CD8-positive, alpha-beta memory T cell (primary cell): ENCODE results near the gene GDAP1L1. TPM values are rescaled to one million over a fixed set of nuclear protein-coding genes. Genes with fewer than 3 reads are reported as not detected.

ENCODE experiments used
- CTCF ChIA-PET: fragments of 350-600 bp; sonication (Branson Sonifier 250); formaldehyde crosslinking; loops from one replicate; lab custom pipeline; 2021; ENCODE audit warnings: antibody characterized with exemption; lab: Charles Lee
- POLR2A ChIA-PET: fragments of 350-600 bp; sonication (Branson Sonifier 250); formaldehyde crosslinking; loops from one replicate; lab custom pipeline; 2021; ENCODE audit warnings: antibody characterized with exemption; lab: Charles Lee
- DNase-seq, 5 donors: peaks; one replicate each; pipeline versions ENCODE4 v3.0.0 to v3.0.0-alpha.2; 2020 to 2022; ENCODE audit warnings: mixed read lengths in 1 of 5
- H3K27ac ChIP-seq: one replicate; pipeline ENCODE4 v1.7.0; 2013; ENCODE audit warnings: low read depth, mild to moderate bottlenecking, low read length, moderate library complexity
- H3K27me3 ChIP-seq: 2 replicates; pipeline ENCODE4 v1.7.0; 2013; ENCODE audit warnings: low read length, mild to moderate bottlenecking; ENCODE audit not compliant: insufficient read depth, poor library complexity, severe bottlenecking
- H3K36me3 ChIP-seq: 2 replicates; pipeline ENCODE4 v1.7.0; 2013; ENCODE audit warnings: mild to moderate bottlenecking, low read length, moderate library complexity; ENCODE audit not compliant: insufficient read depth
- H3K4me1 ChIP-seq: 2 replicates; pipeline ENCODE4 v1.7.0; 2013; ENCODE audit warnings: mild to moderate bottlenecking, low read length, moderate library complexity; ENCODE audit not compliant: insufficient read depth
- H3K4me3 ChIP-seq: 2 replicates; pipeline ENCODE4 v1.7.0; 2013; ENCODE audit warnings: mild to moderate bottlenecking, low read length
- H3K9me3 ChIP-seq: 2 replicates; pipeline ENCODE4 v1.7.0; 2013; ENCODE audit warnings: mild to moderate bottlenecking, low read length
- H3K27ac Mint-ChIP-seq, 8 donors: one replicate each; pipeline ENCODE4 v1.8.0; 2020 to 2021; ENCODE audit warnings: mixed read lengths in 8 of 8, mild to moderate bottlenecking in 6 of 8, inconsistent platforms in 3 of 8, moderate library complexity in 3 of 8
- H3K27me3 Mint-ChIP-seq, 2 donors: one replicate each; pipeline ENCODE4 v1.8.0; 2020 to 2021; ENCODE audit warnings: mixed read lengths in 2 of 2, mild to moderate bottlenecking in 1 of 2, moderate library complexity in 1 of 2
- H3K36me3 Mint-ChIP-seq, 3 donors: one replicate each; pipeline ENCODE4 v1.8.0; 2020 to 2021; ENCODE audit warnings: mixed read lengths in 3 of 3, inconsistent platforms in 1 of 3, mild to moderate bottlenecking in 1 of 3
- H3K4me1 Mint-ChIP-seq, 3 donors: one replicate each; pipeline ENCODE4 v1.8.0; 2020 to 2021; ENCODE audit warnings: mixed read lengths in 3 of 3, inconsistent platforms in 1 of 3, mild to moderate bottlenecking in 1 of 3
- H3K4me3 Mint-ChIP-seq, 7 donors: one replicate each; pipeline ENCODE4 v1.8.0; 2020 to 2021; ENCODE audit warnings: mixed read lengths in 7 of 7, mild to moderate bottlenecking in 6 of 7, moderate library complexity in 4 of 7, inconsistent platforms in 2 of 7
- H3K9me3 Mint-ChIP-seq, 5 donors: one replicate each; pipeline ENCODE4 v1.8.0; 2020 to 2022; ENCODE audit warnings: mixed read lengths in 5 of 5, mild to moderate bottlenecking in 3 of 5, moderate library complexity in 2 of 5, inconsistent platforms in 1 of 5
- polyA plus RNA-seq: library from polyadenylated mRNA; unstranded; fragments of 300-500 nt; fragmentation: Illumina TruSeq; gene quantifications from one replicate; pipeline ENCODE4 v1.2.3, GENCODE V29; 2021
- total RNA-seq, 2 experiments: library from RNA; stranded (reverse); gene quantifications; one replicate each; pipeline ENCODE4 v1.2.3, GENCODE V29; 2021

The GDAP1L1 gene
- total and polyA plus RNA-seq, 3 experiments from 2014 or later: not detected

DNA sequence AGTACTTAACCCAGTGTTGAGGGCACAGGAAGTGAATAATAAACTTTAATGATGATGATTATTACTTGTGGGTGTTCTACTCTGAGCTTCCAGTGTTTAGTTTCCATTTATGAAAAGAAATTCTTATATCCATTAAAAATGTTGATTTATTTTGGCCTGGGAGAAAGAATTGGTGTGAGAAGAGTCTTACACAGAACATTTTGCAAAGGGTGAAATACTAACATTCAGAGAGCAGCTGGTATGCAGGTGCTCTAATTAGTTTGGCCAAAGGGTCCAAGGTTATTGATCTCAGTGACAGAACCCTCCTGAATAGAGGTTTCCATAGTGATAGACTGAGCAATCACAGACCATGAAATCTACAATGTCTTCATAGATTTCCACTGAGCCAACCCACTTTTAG is 41.0 kb upstream of the GDAP1L1 start:
- Mint-ChIP-seq H3K27ac (no peak overlapping the region), H3K9me3 (no peaks in the 10 kb centered on the region), H3K27me3 (peaks cover 0 to 1% of the 10 kb centered on the region in 2 donors), H3K4me3 (peak overlapping the region in 2 of 7 donors; percentile 34 to 53), H3K4me1 (peaks cover 39 to 71% (median 57%) of the 10 kb centered on the region in 3 donors), H3K36me3 (peaks cover 10 to 67% (median 18%) of the 10 kb centered on the region in 3 donors)
- Histone ChIP-seq H3K27ac (no peak overlapping the region), H3K9me3 (no peaks in the 10 kb centered on the region), H3K36me3 (peaks cover 19% of the 10 kb centered on the region), H3K27me3 (no peaks in the 10 kb centered on the region), H3K4me1 (peaks cover 28% of the 10 kb centered on the region), H3K4me3 (no peak overlapping the region)
- DNase-seq: no peak
- CTCF ChIA-PET: interaction anchor here (0.9 to 1.1 kb wide), 2 partner anchors 11 to 105 kb away, joined by 3 to 5 read pairs; partner anchors contain the start of gene FITM2
- POLR2A ChIA-PET: no interaction called here

DNA sequence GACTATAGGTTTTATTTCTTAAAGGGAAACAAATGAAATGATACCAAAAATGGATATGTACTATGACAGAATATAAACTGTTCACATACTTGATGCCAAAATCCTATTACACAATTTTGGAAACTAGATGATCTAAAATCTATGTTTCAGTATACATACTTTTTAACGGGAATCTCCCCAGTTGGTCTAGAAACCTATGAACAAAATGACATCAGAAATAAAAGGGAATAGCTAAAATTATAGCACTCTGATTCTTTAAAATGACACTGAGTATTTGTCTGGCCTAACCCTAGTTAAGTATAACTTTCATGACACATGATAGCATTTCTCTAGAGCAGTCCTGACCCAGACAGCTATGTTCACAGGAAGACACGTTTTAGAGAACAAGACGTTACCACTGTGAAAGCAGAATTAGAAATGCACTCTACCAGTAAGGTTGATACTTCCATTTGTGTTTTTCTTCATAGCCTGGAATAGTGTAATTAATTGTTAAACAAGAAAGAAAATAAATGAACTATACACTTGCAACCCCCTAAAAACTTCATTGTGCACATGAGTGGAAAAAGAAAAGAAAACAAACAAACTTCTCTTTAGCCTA is 39.9 kb upstream of the GDAP1L1 start:
- peaks cover 48 to 77% (median 61%) of the 10 kb centered on the region in 3 donors for H3K4me1 Mint-ChIP-seq
- H3K36me3 Mint-ChIP-seq: peaks cover 6 to 59% (median 13%) of the 10 kb centered on the region in 3 donors

DNA sequence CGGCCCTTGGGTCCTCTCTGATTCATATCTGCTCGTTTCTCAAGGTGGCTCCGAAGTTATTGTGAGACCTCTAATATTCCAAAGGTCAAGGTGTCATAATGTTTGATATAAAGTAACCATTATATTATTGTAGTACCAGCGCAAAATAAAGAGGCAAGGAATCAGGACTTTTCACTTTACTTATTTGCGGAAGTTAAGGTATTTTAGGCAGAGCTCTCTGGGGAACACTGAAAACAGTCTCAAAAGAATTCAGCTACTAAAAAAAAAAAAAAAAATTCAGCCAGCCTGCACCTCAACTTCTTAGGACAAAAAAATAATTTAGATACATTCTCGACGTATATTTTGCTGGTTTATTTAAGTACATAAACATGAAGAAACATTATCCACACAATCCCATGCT is 38.9 kb upstream of the GDAP1L1 start:
- peak overlapping the region in 6 of 7 donors; percentile 87 to 94 (median 92) for H3K4me3 Mint-ChIP-seq
- Histone ChIP-seq H3K4me3 (no peak overlapping the region), H3K27me3 (no peaks in the 10 kb centered on the region), H3K27ac (no peak overlapping the region), H3K36me3 (no peaks in the 10 kb centered on the region), H3K9me3 (no peaks in the 10 kb centered on the region), H3K4me1 (peaks cover 47% of the 10 kb centered on the region)
- ChIA-PET POLR2A (interaction anchor here (0.6 kb wide), 1 partner anchor 103 kb away, joined by 3 read pairs; the partner anchor contains the start of gene FITM2), CTCF (interaction anchor here (1.5 to 3.0 kb wide), 2 partner anchors 10 to 18 kb away, joined by 5 to 13 read pairs; no protein-coding TSS in a partner anchor)
- peaks cover 6 to 50% (median 9%) of the 10 kb centered on the region in 3 donors for H3K36me3 Mint-ChIP-seq
- no peak for DNase-seq
- H3K4me1 Mint-ChIP-seq: peaks cover 49 to 74% (median 68%) of the 10 kb centered on the region in 3 donors
- no peaks in the 10 kb centered on the region for H3K27me3 Mint-ChIP-seq
- H3K27ac Mint-ChIP-seq: peak overlapping the region in 4 of 8 donors; percentile 24 to 99 (median 58)
- no peaks in the 10 kb centered on the region for H3K9me3 Mint-ChIP-seq

More for the DNA sequence above, 39.9 kb upstream of the GDAP1L1 start:
- H3K4me3 ChIP-seq: no peak overlapping the region
- H3K4me1 ChIP-seq: peaks cover 39% of the 10 kb centered on the region
- H3K27ac Mint-ChIP-seq: peak overlapping the region in 3 of 8 donors; percentile 39 to 73 (median 64)
- H3K27me3 ChIP-seq: no peaks in the 10 kb centered on the region
- no peak for DNase-seq
- no peak overlapping the region for H3K27ac ChIP-seq
- CTCF ChIA-PET: no interaction called here
- no peaks in the 10 kb centered on the region for H3K9me3 Mint-ChIP-seq
- H3K36me3 ChIP-seq: peaks cover 8% of the 10 kb centered on the region
- peak overlapping the region in 5 of 7 donors; percentile 14 to 93 (median 29) for H3K4me3 Mint-ChIP-seq
- POLR2A ChIA-PET: no interaction called here
- no peaks in the 10 kb centered on the region for H3K9me3 ChIP-seq
- H3K27me3 Mint-ChIP-seq: no peaks in the 10 kb centered on the region

GRCh38 chr20:44208770-44209169 is 38.3 kb upstream of the GDAP1L1 start:
- Histone ChIP-seq H3K4me1 (peaks cover 48% of the 10 kb centered on the region), H3K27me3 (no peaks in the 10 kb centered on the region), H3K36me3 (no peaks in the 10 kb centered on the region), H3K27ac (no peak overlapping the region), H3K9me3 (no peaks in the 10 kb centered on the region), H3K4me3 (peak overlapping the region; percentile 0)
- peak overlapping the region; percentile 17 to 99 (median 93) for H3K27ac Mint-ChIP-seq
- ChIA-PET CTCF (interaction anchor here (0.9 to 3.0 kb wide), 3 partner anchors 10 to 102 kb away, joined by 4 to 13 read pairs (median 5); partner anchors contain the start of gene FITM2), POLR2A (no interaction called here)
- H3K9me3 Mint-ChIP-seq: no peaks in the 10 kb centered on the region
- H3K4me3 Mint-ChIP-seq: peak overlapping the region; percentile 87 to 99 (median 93)
- peaks cover 6 to 45% (median 6%) of the 10 kb centered on the region in 3 donors for H3K36me3 Mint-ChIP-seq
- no peaks in the 10 kb centered on the region for H3K27me3 Mint-ChIP-seq
- no peak for DNase-seq
- peaks cover 49 to 69% (median 64%) of the 10 kb centered on the region in 3 donors for H3K4me1 Mint-ChIP-seq

DNA sequence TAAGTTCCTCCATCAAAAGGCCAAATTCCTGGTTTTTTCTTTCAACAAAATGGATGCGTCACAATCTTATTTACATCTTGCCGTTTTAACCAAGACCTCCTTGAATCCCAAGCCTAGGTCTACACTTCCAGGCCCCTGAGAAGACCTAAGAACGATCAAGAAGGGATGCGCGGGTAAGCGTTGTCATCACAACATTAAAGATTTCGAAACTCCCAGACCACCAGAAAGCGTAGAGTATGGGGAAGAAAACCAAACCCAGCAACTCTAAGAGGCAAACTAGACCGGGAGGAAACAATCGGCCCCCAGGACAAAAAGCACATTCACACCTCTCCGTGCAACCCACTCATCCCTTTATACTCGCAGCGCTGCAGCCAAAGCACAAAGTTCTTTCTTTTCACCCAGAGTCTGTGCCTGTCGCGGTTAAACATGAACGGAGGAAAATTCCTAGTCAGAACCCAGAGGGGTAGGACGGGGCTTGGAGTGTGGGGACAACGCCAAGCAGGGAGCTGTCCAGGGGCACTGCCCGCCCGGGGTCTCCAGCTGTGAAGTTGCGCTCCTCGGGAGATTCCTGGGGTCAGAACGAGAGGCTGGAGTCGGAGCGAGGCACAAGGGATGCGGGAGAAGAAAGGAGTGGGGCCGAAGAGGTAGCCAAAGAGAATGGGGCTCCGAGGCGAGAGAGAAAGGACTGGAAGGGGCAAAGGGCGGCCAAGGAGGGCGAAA is 37.3 kb upstream of the GDAP1L1 start:
- ChIA-PET CTCF (interaction anchor here (0.6 to 3.0 kb wide), 4 partner anchors 9 to 101 kb away, joined by 3 to 13 read pairs (median 6); partner anchors contain the start of gene FITM2), POLR2A (interaction anchor here (0.6 to 1.2 kb wide), 4 partner anchors 9 to 435 kb away, joined by 3 to 4 read pairs (median 3); no protein-coding TSS in a partner anchor)
- Mint-ChIP-seq H3K36me3 (peaks cover 6 to 37% (median 6%) of the 10 kb centered on the region in 3 donors), H3K4me1 (peaks cover 48 to 65% (median 64%) of the 10 kb centered on the region in 3 donors), H3K27me3 (no peaks in the 10 kb centered on the region), H3K4me3 (peak overlapping the region; percentile 87 to 99 (median 93)), H3K9me3 (no peaks in the 10 kb centered on the region), H3K27ac (peak overlapping the region; percentile 91 to 99 (median 98))
- no peak for DNase-seq
- Histone ChIP-seq H3K36me3 (no peaks in the 10 kb centered on the region), H3K4me1 (peaks cover 48% of the 10 kb centered on the region), H3K27ac (peak overlapping the region; percentile 96), H3K9me3 (no peaks in the 10 kb centered on the region), H3K27me3 (no peaks in the 10 kb centered on the region), H3K4me3 (peak overlapping the region; percentile 93)

- Histone ChIP-seq H3K4me3 (peak within 1 kb of the TSS; percentile 96), H3K9me3 (no peaks in the 10 kb centered on the region), H3K27me3 (no peaks in the 10 kb centered on the region), H3K4me1 (peaks cover 52% of the 10 kb centered on the region), H3K27ac (peak within 1 kb of the TSS; percentile 96), H3K36me3 (no peaks in the 10 kb centered on the region)
- Mint-ChIP-seq H3K36me3 (peaks cover 9 to 36% (median 11%) of the 10 kb centered on the region in 3 donors), H3K27me3 (no peaks in the 10 kb centered on the region), H3K4me3 (peak within 1 kb of the TSS; percentile 87 to 99 (median 93)), H3K4me1 (peaks cover 55 to 72% (median 68%) of the 10 kb centered on the region in 3 donors), H3K9me3 (no peaks in the 10 kb centered on the region), H3K27ac (peak within 1 kb of the TSS; percentile 91 to 100 (median 98))
- DNase-seq: peak; percentile 97 to 99 (median 98)
- ChIA-PET POLR2A (interaction anchor here (0.6 to 1.2 kb wide), 4 partner anchors 8 to 434 kb away, joined by 3 to 4 read pairs (median 3); no protein-coding TSS in a partner anchor), CTCF (interaction anchor here (0.6 to 3.0 kb wide), 3 partner anchors 8 to 100 kb away, joined by 3 to 13 read pairs (median 7); partner anchors contain the start of gene FITM2)
Observed at GRCh38 chr20:44210406-44211176, 36.5 kb upstream of the GDAP1L1 start, which contains the start of gene OSER1. OSER1 (minus strand) TSS chr20:44210771; CDS start chr20:44206957, 3,814 bp downstream.
